Hair follicle dermal papilla cell (primary cell): Measurements from ENCODE around the gene KCNC2. TPM values are rescaled to one million over a fixed set of nuclear protein-coding genes. Genes with fewer than 3 reads are reported as not detected.

Experiments
- total RNA-seq: library from RNA; depleted of rRNA; stranded (reverse); fragments of >200 nt; gene quantifications from 2 replicates; pipeline ENCODE4 v1.2.3, GENCODE V29; 2012

KCNC2 gene
- total RNA-seq = not detected in 2 replicates

GRCh38 chr12:75209812-75210138 lies at the start of gene KCNC2:
TSS of gene KCNC2 (minus strand) at chr12:75209839.

Other genes with a start within 250 kb of the KCNC2 start
- 6.6 and 7.5 TPM in 2 replicates for gene CAPS2, start 120.5 kb upstream of the KCNC2 start, total RNA-seq
- not detected in 2 replicates for gene GLIPR1L1, start 124.8 kb upstream of the KCNC2 start, total RNA-seq
- 0.16 and 0.85 TPM in 2 replicates for gene GLIPR1L2, start 181.2 kb upstream of the KCNC2 start, total RNA-seq